ENCODE results near the gene MDFIC.

Gene MDFIC

DNA sequence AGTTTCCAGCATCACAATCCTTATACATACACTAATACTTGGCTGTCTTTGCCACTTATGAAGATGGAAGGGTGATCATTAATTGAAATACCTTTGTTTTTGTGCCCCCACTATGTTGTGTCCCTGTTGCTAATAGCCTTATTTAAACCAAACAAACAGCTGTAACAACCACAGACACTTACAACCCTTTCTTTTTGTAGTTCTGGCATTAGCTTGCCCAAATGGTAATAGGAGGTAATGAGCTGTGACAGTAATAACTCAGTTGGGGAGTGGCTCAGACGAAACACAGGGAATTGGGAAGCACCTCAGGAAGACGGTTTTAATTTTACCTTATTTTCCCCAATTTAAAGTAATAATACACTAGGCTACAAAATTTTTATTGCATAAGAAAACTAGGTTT is 83.4 kb downstream of the MDFIC start:
- no peak for FAIRE-seq

- no peak for FAIRE-seq
Observed at GRCh38 chr7:115005953-115006352, 84.1 kb downstream of the MDFIC start.

GRCh38 chr7:115007751-115008150 is 85.9 kb downstream of the MDFIC start:
- FAIRE-seq, result no peak

- FAIRE-seq, result no peak
Observed at GRCh38 chr7:115008465-115009114, 86.7 kb downstream of the MDFIC start.

GRCh38 chr7:115009139-115009538 is 87.2 kb downstream of the MDFIC start:
- no peak for FAIRE-seq

GRCh38 chr7:115009736-115010440 is 88.0 kb downstream of the MDFIC start:
- FAIRE-seq, result no peak

- no peak for FAIRE-seq
Observed at GRCh38 chr7:115010441-115010820, 88.5 kb downstream of the MDFIC start.

DNA sequence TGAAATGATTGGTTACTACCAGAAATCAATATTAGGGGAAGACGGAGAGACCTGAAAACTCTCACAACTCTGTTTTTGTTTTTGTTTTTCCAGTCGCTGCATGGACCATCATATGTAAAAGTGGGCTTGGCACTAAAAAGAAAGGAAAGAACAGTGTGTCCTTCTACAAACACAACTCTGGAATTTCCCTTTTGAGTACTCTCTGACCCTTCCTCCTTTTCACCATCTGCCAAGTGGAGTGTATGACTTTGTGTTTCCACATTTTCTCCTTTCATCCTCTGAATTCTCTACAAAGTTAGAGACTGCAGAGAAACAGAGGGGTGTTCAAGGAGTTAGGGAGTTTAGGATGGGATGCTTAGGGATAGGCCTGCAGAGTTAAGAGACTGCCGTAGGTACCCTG is 92.0 kb downstream of the MDFIC start:
- no peak for FAIRE-seq

DNA sequence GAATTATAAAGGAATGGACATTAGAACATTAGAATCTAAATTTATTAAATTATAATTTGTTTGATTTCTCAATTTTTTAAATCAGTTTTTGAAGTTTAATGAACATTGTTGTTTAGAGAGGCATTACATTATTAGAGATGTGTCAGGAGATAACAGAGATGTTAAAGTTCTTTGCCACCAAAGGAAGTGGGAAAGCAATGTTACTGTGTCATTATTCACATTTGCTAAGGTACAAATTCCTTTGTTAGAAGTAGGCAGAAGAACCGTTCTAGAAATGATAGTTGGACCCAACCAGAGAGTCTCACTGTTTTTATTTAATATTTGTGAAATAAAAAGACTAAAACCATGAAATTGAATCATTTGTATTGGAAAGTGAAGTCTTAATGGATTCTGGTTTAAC is 92.9 kb downstream of the MDFIC start:
- no peak for FAIRE-seq

DNA sequence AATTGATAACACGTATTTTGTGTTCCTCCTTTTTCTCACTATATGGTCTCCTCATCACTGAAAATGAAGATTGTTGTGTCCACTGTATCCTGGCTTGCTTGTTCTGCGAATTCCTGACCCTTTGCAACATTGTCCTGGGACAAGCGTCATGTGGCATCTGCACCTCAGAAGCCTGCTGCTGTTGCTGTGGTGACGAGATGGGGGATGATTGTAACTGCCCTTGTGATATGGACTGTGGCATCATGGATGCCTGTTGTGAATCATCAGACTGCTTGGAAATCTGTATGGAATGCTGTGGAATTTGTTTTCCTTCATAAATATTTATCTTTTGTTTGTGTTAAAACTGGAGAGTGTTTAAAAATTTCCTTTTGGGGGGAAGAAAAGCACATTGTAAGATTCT is 93.7 kb downstream of the MDFIC start:
- no peak for FAIRE-seq

GRCh38 chr7:115019882-115020605 is 98.2 kb downstream of the MDFIC start:
- FAIRE-seq, result no peak

DNA sequence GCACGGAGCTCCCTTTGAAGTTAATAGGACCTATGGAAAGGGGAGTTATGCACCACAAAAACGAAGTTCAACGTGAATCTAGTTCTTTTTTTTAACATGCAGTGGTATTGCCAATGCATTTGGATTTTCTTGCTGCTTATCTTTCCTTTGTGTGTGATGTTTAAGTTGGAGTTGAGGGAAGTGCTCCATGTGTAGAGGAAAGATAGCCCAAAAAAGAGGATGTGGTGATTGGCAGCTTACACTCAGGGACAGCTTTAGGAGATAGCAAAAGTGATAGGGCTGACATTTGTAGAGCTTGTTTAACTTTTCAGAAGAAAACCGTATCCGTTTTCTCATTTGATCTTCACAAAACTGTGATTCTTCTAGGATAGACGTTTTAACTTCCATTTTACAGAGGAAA is 101.3 kb downstream of the MDFIC start:
- FAIRE-seq, result no peak

DNA sequence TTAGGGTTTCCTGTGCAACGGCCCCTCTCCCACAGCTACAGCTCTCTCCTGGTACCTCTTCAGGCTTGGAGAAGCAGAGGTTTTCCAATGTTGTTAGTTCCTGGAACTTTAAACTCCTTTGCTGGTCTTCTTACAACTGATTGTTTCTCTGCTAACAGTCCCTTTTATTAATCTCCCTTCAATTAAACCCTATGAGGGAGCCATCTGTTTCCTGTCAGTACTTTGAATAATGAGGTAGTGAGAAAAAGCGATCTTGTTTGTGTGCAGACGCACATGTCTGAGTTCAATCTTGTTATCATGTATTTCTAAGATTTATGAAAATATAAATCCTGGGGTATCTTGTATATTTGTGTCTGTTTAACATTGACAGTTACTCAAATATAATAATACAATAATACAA is 102.4 kb downstream of the MDFIC start:
- FAIRE-seq, result no peak

DNA sequence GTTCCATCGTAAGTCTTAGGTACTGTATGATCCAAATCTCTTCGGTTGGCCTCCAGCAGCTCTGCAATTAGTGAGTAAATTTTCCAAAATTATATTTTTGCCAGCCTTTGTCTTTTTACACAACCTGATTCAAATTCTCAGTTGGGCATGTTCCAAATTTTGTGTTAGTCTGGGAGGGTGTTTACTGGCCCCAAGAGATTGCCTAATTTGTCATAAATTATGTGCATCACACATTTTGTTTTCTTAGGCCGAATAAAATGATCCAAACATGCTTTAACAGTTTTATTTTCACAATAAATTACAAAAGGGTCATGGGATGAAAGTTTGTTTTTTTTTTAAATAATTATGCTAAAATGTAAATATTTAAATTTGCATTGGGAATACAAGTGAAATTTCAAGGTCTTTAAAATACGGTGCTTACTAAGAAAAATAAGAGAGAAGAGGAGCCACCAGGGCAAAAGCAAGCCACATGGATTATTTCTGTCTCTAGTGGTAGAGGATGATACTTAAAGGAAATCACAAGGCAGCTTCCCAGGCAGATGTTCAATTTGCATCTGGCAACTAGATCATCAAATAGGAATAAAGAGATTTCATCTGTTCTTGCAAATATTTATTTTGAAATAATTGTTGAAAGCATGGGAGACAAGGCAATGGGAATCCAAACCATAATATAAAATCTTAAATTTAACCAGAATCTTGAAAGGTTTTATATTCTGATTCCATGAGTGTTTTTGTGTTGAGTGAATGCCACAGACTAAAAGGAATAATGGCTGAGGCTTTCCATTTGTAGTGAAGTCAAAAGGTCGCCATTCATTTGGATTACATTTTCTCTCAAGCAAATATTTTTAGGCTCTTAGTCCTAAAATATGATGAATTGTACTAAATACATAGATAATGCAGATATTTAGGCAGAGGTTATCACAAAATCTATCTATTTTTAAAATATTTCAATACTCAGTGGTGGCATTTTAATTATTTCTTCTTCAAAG is 111.1 kb downstream of the MDFIC start:
- FAIRE-seq, result no peak

DNA sequence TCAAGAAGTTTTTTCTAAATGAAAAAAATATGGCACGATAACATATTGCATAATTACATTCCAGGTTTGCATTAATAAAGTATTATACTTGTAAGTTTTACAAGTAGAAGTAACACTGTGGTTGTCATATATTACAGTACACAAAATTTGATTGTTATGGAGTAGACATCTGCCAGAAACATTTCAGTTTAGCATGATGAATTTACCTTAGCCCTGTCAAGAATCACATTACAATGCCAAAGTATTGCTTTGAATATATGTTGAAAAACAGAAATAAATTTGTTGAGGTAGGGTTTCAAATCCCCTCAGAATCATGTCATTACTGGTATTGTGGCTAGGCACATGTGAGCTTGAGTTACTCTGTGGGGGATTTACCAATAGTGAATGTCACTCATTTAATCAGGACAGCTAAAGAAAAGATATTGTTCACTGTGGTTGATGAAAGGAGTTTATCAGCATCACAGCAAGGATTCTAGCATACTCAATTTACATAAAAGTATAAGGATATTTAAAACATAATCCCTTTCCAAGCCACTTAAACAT is 112.1 kb downstream of the MDFIC start:
- no peak for FAIRE-seq

GRCh38 chr7:115034515-115034914 is 112.6 kb downstream of the MDFIC start:
- no peak for FAIRE-seq

- no peak for FAIRE-seq
Observed at GRCh38 chr7:115037128-115037802, 115.4 kb downstream of the MDFIC start.

DNA sequence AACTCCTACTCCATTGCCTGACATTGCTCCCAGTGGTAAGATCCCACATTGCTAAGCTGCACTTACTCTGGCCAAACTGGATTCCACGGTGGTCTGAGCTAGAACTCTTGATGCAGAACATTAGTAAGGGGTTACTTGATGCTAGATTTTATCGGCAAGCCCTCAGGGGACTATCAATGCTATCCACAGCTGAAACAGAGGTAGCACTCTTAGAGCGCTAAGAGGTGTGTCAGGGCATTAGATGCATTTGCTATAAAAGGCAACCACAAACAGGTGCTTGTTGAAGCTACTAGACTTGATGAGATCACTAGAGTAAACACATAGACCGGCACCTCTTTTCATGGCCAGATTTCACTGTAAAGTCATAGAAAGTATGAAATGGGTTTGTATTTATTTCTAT is 116.3 kb downstream of the MDFIC start:
- FAIRE-seq, result no peak

DNA sequence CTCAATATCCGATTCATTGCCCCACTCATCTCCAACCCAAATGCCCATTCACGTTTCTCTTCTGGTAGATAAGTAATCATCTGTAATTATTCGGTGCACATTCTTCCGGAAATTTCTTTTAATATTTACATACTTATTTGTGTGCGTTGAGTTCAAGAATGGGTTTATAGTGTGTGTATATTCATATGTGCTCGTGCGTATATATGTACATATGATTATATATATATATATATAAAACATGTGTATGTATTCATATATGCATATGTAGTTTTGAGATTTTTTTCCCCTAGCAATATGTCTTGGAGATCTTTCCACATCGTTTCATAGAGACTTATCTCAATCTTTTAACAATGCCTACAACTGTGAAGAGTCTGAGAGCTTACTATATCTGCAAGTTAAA is 118.2 kb downstream of the MDFIC start:
- no peak for FAIRE-seq

DNA sequence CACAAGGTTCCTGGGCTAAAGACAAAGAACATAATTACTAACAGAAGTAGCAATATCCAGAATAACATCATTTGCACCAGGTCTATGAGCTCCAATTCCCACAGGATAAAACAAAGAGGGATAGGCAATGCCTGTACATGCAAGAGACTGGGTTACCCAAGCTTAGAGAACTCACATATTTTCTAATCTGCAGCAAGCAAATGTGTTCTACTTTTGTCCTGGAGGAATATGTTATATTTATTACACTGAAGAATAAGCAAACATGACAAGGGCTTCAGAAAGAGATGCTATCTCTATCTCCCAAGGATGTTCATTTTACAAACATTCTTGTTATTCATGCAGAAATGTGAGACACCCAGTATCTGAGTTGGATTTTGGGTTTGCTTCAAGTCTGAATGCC is 118.6 kb downstream of the MDFIC start:
- FAIRE-seq, result no peak

- FAIRE-seq, result no peak
Observed at GRCh38 chr7:115042596-115042995, 120.7 kb downstream of the MDFIC start.

DNA sequence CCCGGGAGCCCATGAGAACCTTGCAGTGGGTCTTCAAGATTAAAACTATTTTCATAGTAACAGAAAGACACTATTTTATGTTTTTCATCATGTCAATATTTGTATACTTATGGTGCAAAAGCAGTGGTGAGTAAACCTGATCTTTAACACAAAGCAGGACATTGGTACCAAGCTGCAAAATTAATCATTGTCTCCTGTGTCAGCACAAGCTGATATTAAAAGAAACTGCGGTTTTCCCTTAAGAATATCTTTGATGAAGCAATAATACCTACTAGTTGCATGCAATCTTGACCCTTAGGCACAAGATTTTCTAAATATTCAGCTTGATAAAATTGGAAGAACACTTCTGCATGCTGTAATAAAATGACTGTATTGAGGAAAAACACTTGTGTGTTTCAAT is 121.7 kb downstream of the MDFIC start:
- no peak for FAIRE-seq

Data from islet of Langerhans (tissue), 1 donor.